Endometrium (tissue), 2 donors: Measurements from ENCODE around the gene GLO1.

Experiments used
- FAIRE-seq: peaks from 2 replicates; lab custom pipeline; 2012; peaks lifted over from hg19 to GRCh38; lab: Jason Lieb, UNC
- donor health status: control.
- donor health status: control.

The GLO1 gene

DNA sequence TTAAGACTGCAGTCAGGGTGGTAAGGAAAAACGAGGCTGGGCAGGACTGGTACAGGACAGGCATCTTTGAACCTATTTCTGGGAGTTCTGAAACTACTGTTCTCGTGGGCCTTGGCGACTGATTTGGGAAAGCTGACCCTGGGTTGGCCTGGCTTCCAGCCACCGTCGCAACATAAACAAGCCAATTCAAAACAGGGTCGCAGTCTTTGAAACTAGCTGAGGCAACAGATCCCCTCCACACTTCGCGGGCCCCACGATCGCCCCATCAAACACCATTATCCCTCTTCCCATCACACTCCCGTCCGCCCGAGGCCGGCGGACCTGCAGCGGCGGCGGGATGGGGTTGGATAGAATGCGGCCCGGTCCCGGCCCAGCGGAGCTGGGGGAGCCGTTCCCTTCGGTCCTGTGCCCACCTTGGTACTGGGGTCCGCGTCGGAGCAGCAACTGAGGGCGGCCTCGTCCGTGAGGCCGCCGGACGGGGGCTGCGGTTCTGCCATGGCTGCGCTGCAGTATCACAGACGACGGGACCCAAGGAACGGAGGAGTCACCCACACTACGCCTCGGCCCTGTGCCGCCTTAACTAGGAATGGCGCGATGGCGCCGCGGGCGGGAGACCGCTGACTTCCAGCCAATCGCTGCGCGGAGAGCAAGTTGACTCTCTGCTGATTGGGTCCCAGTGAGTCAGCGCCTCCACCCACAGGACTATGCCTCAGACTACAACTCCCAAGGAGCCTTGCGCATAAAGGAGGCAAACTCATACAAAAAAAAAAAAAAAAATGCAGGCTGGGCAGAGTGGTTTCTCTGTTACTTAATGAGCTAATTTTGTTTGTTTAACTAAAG lies at the start of gene GLO1:
Gene GLO1, minus strand, starts transcription at position 588 of the 840 bp plus-strand sequence. Its CDS starts 91 bp downstream, at position 497.
- FAIRE-seq: peak; percentile 97

DNA sequence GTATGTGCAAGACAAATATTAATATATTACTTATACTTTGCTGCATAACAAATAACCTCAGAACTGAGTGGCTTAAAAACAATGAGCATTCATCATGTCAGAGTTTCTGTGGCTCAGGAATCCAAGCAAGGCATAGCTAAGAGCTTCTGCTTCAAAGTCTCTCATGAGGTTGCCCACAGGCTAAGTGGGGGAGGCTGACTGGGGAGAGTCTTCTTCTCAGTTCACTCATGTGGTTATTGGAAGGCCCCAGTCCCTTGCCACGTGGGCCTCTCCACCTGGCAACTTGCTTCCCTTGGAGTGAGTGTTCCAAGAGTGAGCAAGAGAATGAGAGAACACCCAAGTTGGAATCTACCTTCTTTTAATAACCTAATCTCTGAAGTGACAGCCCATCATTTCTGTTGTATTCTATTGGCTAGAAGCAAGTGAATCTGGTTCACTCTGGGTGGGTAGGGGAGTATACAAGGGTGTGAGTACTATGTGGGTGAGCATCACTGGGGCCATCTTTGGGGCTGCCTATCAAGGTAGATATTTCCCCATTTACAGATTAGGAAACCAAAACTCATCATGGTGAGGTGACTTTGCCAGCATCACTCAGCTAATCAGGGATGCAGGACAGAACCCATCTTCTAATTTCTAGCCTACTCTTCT lies 48.1 kb upstream of the GLO1 start:
- no peak for FAIRE-seq

DNA sequence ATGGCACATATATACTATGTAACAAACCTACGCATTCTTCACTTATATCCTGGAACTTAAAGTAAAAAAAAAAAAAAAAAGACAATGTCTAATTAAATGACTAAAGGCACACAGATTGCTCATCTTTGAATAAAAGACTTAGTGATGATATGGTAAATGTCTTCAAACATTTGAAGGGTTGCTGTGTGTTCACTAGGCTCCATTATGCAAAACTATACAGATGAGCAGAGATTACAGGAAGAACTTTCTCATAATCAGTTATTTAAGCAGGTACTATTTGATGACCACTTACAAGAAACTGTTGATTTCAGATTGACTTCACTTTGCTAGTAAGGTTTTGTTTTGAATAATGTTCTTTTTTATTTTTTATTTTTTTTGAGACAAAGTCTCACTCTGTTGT lies 46.5 kb upstream of the GLO1 start:
- no peak for FAIRE-seq

DNA sequence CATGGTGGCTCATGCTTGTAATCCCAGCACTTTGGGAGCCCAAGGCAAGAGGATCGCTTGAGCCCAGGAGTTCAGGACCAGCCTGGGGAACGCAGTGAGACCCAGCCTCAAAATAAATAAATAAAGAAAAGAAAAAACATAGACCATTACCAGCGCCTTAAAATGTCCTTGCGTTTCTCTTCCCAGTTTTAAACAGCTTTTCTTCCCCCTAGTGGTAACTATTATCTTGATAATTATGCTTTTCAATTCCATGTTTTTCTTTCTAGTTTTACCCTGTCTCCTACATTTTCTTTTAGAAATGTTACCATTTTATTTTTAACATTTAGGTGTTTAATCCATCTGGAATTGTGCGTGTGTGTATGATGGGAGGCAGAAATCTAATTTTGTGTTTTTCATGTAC lies 36.6 kb upstream of the GLO1 start:
- no peak for FAIRE-seq

DNA sequence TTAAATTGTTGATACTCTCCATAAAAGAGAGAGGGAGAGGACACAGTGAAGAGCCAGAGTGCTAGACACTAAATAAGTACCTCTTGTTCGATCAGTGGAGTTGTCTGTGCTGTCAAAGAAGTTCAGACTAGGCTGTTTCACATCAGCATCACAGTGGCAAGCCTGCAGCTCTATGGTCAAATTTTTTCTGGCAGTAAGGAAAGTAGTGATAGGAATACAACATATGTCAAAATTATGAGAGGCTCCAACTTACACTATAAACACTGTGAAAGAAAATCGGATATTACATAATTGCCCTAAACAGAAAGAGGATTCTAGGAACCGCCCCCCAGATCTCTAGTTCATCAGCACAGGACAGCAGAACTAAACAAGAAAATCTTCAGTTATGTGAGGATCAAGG lies 35.3 kb upstream of the GLO1 start:
- FAIRE-seq: no peak

DNA sequence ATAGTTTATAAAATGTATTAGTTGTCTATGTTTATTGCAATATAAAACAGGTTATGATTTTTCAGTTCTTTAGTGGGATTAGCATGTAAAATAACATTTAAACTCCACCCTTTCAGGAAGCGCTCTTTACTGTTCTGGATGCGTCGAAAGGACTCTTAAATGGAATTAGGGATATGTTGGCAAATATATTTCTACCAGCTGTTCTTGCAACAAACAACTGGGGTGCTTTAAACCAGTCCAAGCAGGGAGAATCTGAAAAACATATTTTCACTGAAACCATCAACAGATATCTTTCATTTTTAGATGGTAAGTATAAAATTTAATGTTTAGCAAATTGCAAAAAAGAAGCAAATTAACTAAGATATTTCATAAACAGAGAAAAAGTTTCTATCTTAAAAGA lies 34.0 kb upstream of the GLO1 start:
- no peak for FAIRE-seq

DNA sequence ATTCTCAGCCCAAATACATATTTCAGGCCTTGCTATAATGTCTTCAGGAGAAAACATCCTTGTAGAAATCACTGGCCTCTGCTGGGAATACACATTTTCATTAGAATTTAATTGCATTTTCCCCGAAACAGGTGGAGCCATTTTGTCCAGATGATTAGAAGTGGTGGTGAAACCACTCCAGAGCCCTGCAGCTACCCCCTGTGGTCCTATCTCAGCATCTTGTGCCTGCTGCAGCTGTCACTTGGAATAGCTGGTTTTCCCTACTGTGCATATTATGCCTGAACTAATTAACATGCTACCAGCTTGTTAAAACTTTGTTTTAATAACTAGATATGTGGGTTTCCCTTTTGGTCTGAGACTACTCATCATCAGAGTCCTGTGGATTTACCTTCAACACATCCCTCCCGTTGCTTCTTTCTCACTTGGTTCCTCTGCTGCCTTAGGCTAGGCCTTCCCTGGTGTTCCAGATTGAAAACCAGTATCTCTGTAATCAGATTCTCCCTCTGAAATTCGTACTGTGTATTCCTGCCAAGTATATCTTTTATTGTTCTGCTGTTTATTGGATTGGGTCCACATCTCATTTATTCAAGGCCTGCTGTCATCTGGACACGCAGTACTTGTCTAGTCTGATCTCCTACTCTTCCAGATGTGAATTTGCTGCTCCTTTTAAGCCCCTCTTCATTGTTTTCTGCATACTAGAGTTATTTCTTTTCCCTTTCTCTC lies 27.4 kb upstream of the GLO1 start:
- peak; percentile 61 for FAIRE-seq

DNA sequence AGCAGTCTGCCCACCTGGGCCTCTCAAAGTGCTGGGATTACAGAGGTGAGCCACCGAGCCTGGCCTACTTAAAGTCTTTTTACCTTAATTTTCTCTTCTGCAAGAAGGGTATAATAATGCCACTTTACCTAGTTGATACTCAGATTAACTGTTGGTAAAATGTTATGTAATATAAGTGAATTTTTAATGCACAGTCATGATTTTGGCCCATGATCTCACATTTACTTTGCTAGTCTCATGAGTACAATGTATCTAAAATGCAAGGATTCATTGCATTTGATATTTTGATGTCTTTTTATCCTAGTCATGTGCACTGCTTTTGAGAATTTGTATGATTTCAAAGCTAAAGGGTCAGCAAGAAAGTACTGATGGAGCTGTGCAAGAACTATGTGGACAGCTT lies 25.3 kb upstream of the GLO1 start:
- no peak for FAIRE-seq

DNA sequence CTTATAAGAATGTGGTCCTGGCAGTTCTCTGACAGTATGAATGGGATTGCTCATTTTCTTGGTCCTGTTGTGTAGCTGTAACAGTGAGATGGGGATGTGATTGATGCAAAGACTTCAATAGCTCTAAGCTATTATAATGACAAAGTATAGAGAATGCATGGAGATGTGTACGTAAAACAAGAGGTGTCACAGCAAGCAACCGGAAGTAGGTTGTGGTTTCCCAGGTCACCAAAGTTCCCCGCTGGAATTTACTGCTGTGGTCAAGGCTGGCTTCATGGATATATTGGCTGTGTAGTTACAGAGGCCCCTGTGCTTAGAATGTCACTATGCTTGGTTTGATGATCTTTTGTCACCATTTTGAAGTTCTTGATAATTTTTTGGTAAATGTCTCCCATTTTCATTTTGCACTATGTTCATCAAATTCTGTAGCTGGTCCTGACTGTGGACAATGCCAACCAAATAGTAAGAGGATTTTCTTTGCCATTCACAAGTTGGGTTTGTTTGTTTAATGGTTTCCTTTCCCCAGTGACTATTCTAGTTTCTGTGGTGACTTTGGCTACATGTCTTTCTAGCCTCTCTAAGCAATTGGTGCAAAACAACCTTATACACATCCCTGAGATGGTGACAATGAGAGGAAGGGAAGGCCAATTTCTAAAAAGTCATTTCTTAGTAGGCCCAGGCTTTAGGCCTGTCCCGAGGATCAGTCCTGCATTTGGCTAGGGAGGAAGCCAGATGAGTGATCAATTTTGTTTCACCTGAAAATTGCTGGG lies 22.7 kb upstream of the GLO1 start:
- no peak for FAIRE-seq

DNA sequence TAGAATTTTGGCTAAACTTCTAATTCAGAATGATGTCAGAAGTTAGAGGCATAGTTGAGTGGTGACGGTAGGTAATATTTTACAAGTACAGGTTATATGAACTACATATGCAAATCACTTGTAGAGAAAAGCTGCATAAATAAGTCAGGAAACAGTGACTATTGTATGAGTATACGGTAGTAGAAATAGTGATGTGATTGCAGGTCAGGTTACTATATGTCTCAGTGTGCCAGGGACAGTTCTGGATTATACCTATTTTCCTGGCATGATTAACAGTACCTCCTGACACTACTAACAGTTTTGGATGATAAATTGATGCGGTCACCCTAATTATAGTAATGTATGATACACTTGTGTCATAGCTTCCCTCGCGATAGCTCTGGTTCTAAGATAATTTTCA lies 21.4 kb upstream of the GLO1 start:
- FAIRE-seq: no peak

DNA sequence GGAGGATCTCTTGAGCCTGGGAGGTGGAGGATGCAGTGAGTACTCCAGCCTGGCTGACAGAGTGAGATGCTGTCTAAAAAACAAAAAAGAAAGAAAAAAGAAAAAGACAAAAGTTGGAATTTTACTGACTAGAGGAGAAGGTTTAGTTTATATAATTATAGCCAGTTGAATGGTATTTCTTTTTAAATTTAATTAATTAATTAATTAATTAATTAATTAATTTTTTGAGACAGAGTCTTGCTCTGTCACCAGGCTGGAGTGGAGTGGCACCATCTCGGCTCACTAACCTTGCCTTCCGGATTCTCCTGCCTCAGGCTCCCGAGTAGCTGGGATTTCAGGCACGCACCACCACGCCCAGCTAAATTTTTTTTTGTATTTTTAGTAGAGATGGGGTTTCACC lies 20.8 kb upstream of the GLO1 start:
- no peak for FAIRE-seq

DNA sequence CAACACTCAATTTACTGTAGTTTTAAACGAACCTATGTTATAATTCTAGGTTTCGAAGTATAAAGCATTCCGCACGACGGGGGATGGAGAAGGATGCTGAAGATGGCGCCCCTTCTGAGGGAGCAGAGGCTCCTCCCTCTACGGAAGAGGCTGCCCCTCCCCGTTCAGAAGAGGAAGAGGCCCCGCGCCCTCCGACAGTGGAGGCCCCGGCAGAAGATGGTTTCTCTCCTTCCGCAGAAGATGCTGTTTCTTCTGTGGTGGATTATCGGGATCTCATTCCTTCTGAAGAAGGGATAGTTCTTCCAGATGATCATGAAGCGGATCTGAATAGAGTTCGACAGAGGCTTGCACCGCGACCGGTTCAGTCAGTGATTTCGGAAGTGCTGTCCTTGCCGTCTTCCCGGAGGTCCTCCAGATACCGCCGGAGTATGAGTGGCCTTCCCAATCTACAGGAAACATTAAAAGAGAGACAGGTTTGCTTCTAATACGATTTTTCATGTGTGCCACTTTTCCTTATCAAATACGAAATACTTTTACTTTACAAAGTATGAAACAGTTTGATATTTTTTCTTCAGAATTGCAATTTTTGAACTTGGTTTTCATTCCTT lies 19.9 kb upstream of the GLO1 start:
- FAIRE-seq: no peak

DNA sequence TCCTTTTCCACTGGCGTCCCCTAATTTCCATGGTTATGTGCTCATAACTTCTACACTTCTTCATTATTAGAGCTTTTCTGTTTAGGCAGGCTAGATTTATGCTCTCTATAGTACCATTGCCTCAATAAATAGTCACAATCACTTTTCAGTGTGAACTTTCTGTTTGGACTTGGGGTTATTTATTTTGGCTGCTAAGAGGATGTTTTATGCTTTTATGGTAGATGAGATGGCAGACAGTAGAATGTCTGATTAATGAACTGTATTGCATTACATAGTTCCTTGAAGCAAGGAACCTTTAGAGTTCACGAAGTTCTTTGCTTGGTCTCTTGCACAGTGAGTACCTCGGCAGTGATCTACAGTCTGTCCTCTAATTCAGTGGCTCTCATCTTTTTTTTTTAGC lies 19.1 kb upstream of the GLO1 start:
- no peak for FAIRE-seq

DNA sequence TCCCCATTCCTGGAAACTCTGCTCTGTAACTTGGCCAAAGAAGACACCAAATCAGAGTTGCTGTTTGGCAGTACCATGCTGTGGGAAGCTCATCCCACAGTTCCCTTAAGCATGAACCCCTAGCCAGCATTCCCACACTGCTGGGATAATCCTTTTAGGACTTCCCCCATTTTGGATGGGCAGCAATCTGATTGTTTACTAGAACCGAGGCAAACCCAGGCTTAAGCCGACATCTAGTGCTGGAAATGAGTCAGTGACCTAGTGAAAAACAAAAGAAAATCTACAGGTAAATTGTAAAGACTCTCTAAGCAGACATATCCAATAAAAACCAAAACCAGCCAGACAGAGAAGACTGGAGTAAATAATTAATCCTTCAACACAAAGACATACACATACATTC lies 17.4 kb upstream of the GLO1 start:
- FAIRE-seq: no peak

DNA sequence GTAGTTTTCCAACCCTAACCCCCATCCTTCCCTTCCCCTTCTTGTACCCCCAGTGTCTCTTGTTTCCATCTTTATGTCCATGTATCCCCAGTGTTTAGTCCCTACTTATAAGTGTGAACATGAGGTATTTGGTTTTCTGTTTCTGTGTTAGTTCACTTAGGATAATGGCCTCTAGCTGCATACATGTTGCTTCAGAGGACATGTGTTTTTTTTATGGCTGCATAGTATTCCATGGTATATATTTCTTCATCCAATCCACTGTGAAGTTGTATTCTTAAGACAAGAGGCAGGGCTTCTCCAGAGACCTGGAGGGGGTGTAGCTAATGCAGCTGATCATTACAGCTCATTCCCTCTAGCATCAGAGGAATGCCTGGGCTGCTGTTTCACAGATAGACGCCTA lies 16.4 kb upstream of the GLO1 start:
- no peak for FAIRE-seq

DNA sequence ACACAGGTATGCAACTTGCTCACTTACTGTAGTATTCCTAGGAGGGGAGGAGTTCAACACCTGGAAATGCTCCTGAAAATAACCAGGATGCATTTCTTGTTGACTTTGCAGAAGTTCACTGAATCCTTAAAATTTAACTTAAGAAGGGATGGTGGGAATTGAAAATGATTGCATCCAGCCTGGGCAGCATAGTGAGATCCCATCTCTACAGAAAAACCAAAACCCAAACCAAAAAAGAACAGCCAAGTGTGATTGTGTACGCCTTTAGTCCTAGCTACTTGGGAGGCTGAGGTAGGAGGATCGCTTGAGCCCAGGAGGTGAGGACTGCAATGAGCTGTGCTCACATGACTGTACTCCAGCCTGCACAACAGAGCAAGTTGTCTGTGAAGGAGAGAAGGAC lies 13.9 kb upstream of the GLO1 start:
- FAIRE-seq: no peak

DNA sequence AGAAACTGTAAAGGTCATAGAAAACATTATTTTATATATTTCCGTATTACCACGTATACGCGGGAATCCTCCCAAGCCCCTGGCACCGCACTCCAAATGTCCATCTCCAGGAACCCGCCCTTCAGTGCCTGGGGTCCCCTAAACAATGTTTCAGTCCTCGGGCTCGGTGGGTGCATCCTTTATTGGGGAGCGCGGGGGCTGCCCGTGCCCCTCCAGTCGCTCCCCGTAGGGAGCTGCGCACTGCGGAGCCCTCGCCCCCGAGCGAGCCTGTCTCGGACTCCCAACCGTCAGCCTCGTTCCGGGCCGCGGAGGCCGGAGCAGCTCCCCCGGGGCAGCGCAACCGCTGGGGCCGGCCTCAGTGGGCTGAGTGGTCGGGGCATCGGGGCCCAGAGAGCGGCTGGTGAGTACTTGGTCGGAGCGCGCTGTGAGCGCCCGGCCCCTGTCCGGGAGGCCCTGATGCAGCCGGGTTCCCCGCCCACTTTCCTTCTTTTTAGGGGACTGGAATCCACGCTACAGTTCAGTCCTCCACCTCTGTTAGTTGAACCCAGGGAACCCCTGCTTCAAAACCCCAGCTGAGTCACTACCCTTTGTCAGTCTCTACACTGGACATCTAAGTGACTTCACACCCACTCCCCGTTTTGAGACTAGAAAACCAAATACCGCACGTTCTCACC lies 12.2 kb upstream of the GLO1 start, which contains the start of gene DNAH8:
Gene DNAH8, plus strand, starts transcription at position 296 of the 674 bp plus-strand sequence. CDS start 7,499 bp downstream, outside the sequence.
- FAIRE-seq: no peak

DNA sequence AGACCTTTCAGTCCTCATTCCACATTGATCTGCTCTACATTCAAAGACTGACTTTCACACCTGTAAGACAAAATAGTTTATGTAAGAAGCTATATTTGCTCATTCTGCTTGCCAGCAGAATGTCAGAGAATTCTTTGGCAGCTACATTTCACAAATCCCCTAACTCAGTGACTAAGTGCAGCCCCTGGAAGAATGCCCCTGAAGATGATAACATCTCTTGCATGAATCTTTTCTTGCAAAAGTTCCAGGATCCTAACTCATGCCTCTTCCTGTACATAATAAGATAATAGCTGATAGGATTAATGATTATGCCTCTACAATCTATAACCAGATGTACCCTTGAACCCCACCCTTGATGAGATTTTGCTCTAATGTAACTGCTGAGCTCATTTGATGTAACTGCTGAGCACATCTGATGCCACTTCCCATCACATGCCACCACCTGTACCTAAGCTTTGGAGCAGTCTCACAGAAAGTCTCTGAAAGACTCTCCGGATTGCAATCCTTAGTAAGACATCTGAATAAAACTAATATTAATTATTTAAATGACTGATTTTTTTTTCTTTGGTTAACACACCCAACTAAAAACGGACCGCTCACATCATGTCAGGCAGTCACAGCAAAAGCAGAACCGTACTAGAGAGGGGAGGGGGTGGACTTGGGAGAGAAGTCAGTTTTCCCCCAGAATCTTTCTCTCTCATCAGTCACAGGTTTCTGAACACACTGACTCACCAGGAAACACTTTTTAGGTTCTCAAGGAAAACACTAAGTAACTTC lies 11.5 kb upstream of the GLO1 start:
- FAIRE-seq: no peak

DNA sequence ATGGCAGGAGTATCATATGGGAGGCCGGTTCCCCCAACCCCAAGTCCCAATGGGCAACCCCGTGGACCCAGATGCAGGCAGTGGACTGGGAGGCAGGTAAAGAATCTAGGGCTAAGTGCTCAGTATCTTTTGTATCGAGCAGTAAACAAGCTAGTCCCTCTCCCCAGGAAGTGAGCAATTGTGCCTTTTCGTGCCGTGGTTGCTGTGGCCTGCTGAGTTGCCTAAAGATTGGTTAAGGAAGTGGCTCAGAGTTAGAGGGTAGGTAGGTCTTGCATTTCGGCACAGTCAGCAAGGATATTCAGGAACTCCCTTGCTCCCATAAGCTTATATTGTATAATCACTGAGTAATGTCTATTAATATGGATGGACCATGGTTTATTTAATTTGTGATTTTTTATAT lies 10.9 kb upstream of the GLO1 start:
- FAIRE-seq: no peak

DNA sequence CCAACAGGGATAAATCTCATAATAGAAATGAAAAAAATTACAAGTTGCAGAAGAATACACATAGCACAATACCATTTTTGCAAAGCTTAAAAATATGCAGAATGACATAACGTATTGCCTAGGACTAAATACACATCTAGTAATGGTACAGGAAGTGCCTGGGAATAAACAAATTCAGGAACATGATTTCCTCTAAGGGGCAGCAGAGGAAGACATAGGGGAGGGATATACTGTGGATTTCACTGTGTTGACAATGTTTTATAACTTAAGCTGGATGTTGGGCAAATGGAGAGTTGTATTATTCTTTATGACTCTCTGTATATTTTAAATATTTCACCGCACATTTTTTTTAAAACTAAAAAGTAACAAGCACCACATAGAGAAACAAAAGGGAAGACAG lies 5.6 kb upstream of the GLO1 start:
- FAIRE-seq: no peak
